Keratinocyte (primary cell): ENCODE results near the gene OBSCN. TPM values are rescaled to one million over a fixed set of nuclear protein-coding genes. Genes with fewer than 3 reads are reported as not detected.

Source experiments
- DNase-seq: peaks from one replicate; pipeline ENCODE4 v3.0.0-alpha.2; 2011; ENCODE audit warnings: low read depth, missing footprints, low spot score
- FAIRE-seq: peaks from 2 replicates; lab custom pipeline; 2011; peaks lifted over from hg19 to GRCh38; lab: Jason Lieb, UNC
- H2AFZ ChIP-seq: 2 replicates; pipeline ENCODE4 v1.6.0; 2012; ENCODE audit warnings: low read length, control low read depth, inconsistent platforms; ENCODE audit not compliant: control insufficient read depth
- H3K27ac ChIP-seq: 2 replicates; pipeline ENCODE4 v1.5.1; 2011; ENCODE audit warnings: low read length; ENCODE audit not compliant: control insufficient read depth, insufficient read depth
- H3K27me3 ChIP-seq: 3 replicates; pipeline ENCODE4 v1.6.0; 2011; ENCODE audit warnings: low read length; ENCODE audit not compliant: control insufficient read depth, insufficient read depth; ENCODE audit errors: extremely low read depth
- H3K36me3 ChIP-seq, 2 experiments: 2 replicates in 1 of 2; 3 replicates in 1 of 2; pipeline ENCODE4 v1.5.1; 2011; ENCODE audit warnings: low read length in 2 of 2, mild to moderate bottlenecking in 1 of 2; ENCODE audit not compliant: control insufficient read depth in 2 of 2, insufficient read depth in 2 of 2; ENCODE audit errors: extremely low read depth in 1 of 2
- H3K4me1 ChIP-seq: 3 replicates; pipeline ENCODE4 v1.5.1; 2011; ENCODE audit warnings: low read length; ENCODE audit not compliant: control insufficient read depth, insufficient read depth; ENCODE audit errors: extremely low read depth
- H3K4me2 ChIP-seq: 3 replicates; pipeline ENCODE4 v1.6.0; 2011; ENCODE audit warnings: low read depth, low read length; ENCODE audit not compliant: control insufficient read depth, insufficient read depth; ENCODE audit errors: extremely low read depth
- H3K4me3 ChIP-seq, 3 experiments: fragments of 200-600 bp in 1 of 3; sonication (generic) in 1 of 3; 2 replicates in 2 of 3; 3 replicates in 1 of 3; pipeline ENCODE4 v1.5.1; 2011 to 2016; ENCODE audit warnings: low read length in 3 of 3, mild to moderate bottlenecking in 3 of 3, control low read depth in 2 of 3, inconsistent platforms in 1 of 3, low read depth in 1 of 3, mixed read lengths in 1 of 3, mixed run types in 1 of 3, moderate library complexity in 1 of 3; ENCODE audit not compliant: control insufficient read depth in 2 of 3, insufficient read depth in 2 of 3; ENCODE audit errors: extremely low read depth in 1 of 3
- H3K79me2 ChIP-seq: 2 replicates; pipeline ENCODE4 v1.6.0; 2012; ENCODE audit warnings: low read length; ENCODE audit not compliant: control insufficient read depth, insufficient read depth
- H3K9ac ChIP-seq: 3 replicates; pipeline ENCODE4 v1.6.0; 2011; ENCODE audit warnings: low read length; ENCODE audit not compliant: control insufficient read depth, insufficient read depth; ENCODE audit errors: extremely low read depth
- H3K9me1 ChIP-seq: 3 replicates; pipeline ENCODE4 v1.6.0; 2011; ENCODE audit warnings: low read length; ENCODE audit not compliant: control insufficient read depth, insufficient read depth; ENCODE audit errors: extremely low read depth
- H3K9me3 ChIP-seq: 2 replicates; pipeline ENCODE4 v1.5.1; 2012; ENCODE audit warnings: low read depth, low read length; ENCODE audit not compliant: control insufficient read depth
- H4K20me1 ChIP-seq: 3 replicates; pipeline ENCODE4 v1.6.0; 2011; ENCODE audit warnings: low read length; ENCODE audit not compliant: control insufficient read depth, insufficient read depth; ENCODE audit errors: extremely low read depth
- EZH2 ChIP-seq: IDR thresholded peaks from one replicate; pipeline ENCODE4 v1.6.1; 2012; ENCODE audit warnings: inconsistent platforms, mild to moderate bottlenecking, low read length, moderate library complexity
- dilution Hi-C: fragments of 300-500 bp; cut with MboI; formaldehyde crosslinking; loops from one replicate; pipeline ENCODE4 v1.7.0; 2020; ENCODE audit warnings: low sequenced_read_pairs; ENCODE audit not compliant: extremely low pct_ligation_motif_present
- polyA plus RNA-seq, 5 experiments: library from polyadenylated mRNA; depleted of rRNA in 3 of 5; stranded (reverse) in 3 of 5; stranded (forward) in 1 of 5; unstranded in 1 of 5; fragments of >200 nt; gene quantifications; 1 replicate in 1 of 5; 2 replicates in 3 of 5; 3 replicates in 1 of 5; pipeline versions ENCODE4 v1.2.1 to v1.2.3, GENCODE V29; 2011 to 2012; ENCODE audit warnings: missing spikeins in 2 of 5, low read depth in 1 of 5, low replicate concordance in 1 of 5
- TF ChIP-seq, protein P1 (sequence below), 3 experiments: IDR thresholded peaks in 1 of 3; conservative IDR thresholded peaks in 1 of 3; optimal IDR thresholded peaks in 1 of 3; 2 replicates in 2 of 3; 3 replicates in 1 of 3; pipeline versions ENCODE3 to v1.5.1; 2011; ENCODE audit warnings: low read length in 3 of 3, mild to moderate bottlenecking in 3 of 3, moderate library complexity in 2 of 3, control low read depth in 1 of 3, inconsistent platforms in 1 of 3; ENCODE audit not compliant: insufficient read depth in 2 of 3; ENCODE audit errors: extremely low read depth in 1 of 3

The OBSCN gene
- polyA plus RNA-seq, 1 donor (not counting 4 experiments of a cell fraction or from before 2014, with no cell fraction given): 1.8 TPM

DNA sequence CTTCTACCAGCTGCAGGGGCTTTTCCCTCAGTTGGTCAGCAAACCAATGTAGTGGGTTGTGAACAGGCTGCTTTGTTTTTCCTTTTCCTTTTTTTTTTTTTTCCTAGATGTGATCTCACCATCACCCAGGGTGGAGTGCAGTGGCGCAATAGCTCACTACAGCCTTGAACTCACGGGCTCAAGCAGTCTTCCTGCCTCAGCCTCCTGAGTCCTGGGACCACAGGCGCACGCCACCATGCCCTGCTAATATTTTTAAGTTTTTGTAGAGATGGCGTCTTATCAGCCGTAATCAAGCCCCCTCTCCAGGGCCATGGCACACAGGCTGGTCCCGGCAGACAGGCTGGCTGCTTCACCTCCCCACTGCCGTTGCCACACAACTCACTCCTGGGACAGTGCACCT is 202.2 kb downstream of the OBSCN start:
- H3K4me2 ChIP-seq: no peak overlapping the region
- H4K20me1 ChIP-seq: peaks cover 8% of the 10 kb centered on the region
- H3K36me3 ChIP-seq: peaks cover 7 to 10% of the 10 kb centered on the region in 2 experiments
- H2AFZ ChIP-seq: no peak overlapping the region
- TF ChIP-seq, protein P1, sequence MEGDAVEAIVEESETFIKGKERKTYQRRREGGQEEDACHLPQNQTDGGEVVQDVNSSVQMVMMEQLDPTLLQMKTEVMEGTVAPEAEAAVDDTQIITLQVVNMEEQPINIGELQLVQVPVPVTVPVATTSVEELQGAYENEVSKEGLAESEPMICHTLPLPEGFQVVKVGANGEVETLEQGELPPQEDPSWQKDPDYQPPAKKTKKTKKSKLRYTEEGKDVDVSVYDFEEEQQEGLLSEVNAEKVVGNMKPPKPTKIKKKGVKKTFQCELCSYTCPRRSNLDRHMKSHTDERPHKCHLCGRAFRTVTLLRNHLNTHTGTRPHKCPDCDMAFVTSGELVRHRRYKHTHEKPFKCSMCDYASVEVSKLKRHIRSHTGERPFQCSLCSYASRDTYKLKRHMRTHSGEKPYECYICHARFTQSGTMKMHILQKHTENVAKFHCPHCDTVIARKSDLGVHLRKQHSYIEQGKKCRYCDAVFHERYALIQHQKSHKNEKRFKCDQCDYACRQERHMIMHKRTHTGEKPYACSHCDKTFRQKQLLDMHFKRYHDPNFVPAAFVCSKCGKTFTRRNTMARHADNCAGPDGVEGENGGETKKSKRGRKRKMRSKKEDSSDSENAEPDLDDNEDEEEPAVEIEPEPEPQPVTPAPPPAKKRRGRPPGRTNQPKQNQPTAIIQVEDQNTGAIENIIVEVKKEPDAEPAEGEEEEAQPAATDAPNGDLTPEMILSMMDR (optimal IDR thresholded peaks at IDR 0.05 in 1 of 3, IDR thresholded peaks at IDR 0.05 in 1 of 3, conservative IDR thresholded peaks at IDR 0.05 in 1 of 3; ENCODE audit: extremely low read depth in 1 of 3, insufficient read depth in 2 of 3, low read length in 3 of 3): no peak
- no peak for TF ChIP-seq EZH2
- peaks cover 27% of the 10 kb centered on the region for H3K79me2 ChIP-seq
- H3K27me3 ChIP-seq: no peaks in the 10 kb centered on the region
- no peaks in the 10 kb centered on the region for H3K9me3 ChIP-seq
- DNase-seq (no peak), FAIRE-seq (no peak)
- dilution Hi-C loops: no loop called here
- no peak overlapping the region for H3K4me3 ChIP-seq
- H3K9ac ChIP-seq: no peak overlapping the region
- H3K9me1 ChIP-seq: no peaks in the 10 kb centered on the region
- H3K4me1 ChIP-seq: peaks cover 12% of the 10 kb centered on the region
- H3K27ac ChIP-seq: no peak overlapping the region

GRCh38 chr1:228410671-228411070 is 202.8 kb downstream of the OBSCN start:
- no peak for FAIRE-seq
- H3K9me1 ChIP-seq: no peaks in the 10 kb centered on the region
- no peak overlapping the region for H3K4me3 ChIP-seq
- H2AFZ ChIP-seq: no peak overlapping the region
- H3K4me2 ChIP-seq: no peak overlapping the region
- DNase-seq: no peak
- TF ChIP-seq EZH2: no peak
- TF ChIP-seq, protein P1 (optimal IDR thresholded peaks at IDR 0.05 in 1 of 3, IDR thresholded peaks at IDR 0.05 in 1 of 3, conservative IDR thresholded peaks at IDR 0.05 in 1 of 3; ENCODE audit: extremely low read depth in 1 of 3, insufficient read depth in 2 of 3, low read length in 3 of 3): no peak
- H3K9ac ChIP-seq: no peak overlapping the region
- H3K27ac ChIP-seq: no peak overlapping the region
- peaks cover under 1% of the 10 kb centered on the region for H4K20me1 ChIP-seq
- H3K9me3 ChIP-seq: no peaks in the 10 kb centered on the region
- H3K27me3 ChIP-seq: no peaks in the 10 kb centered on the region
- peaks cover 13% of the 10 kb centered on the region for H3K4me1 ChIP-seq
- peaks cover 21% of the 10 kb centered on the region for H3K79me2 ChIP-seq
- peaks cover 3 to 10% of the 10 kb centered on the region in 2 experiments for H3K36me3 ChIP-seq
- dilution Hi-C loops: no loop called here
